Measurements from ENCODE around the gene HCRTR1.

HCRTR1 gene

GRCh38 chr1:31666263-31666963, 48.9 kb downstream of the HCRTR1 start:
- Histone ChIP-seq H3K27me3 (ENCODE audit: low read depth, low read length) (no peaks in the 10 kb centered on the region), H3K4me3 (ENCODE audit: low read depth in 1 of 2, low read length in 2 of 2) (no peak overlapping the region), H3K27ac (ENCODE audit: low read length) (peak overlapping the region; percentile 67), H3K36me3 (ENCODE audit: control insufficient read depth in 1 of 2, insufficient read depth in 2 of 2, low read length in 2 of 2) (peaks cover 0 to 16% of the 10 kb centered on the region in 2 donors), H3K9me3 (ENCODE audit: control insufficient read depth in 1 of 2, low read length in 2 of 2) (no peaks in the 10 kb centered on the region), H3K4me1 (ENCODE audit: control insufficient read depth in 1 of 2, insufficient read depth in 2 of 2, low read length in 2 of 2) (peaks cover 31 to 43% of the 10 kb centered on the region in 2 donors)

- Histone ChIP-seq H3K27me3 (ENCODE audit: low read depth, low read length) (no peaks in the 10 kb centered on the region), H3K36me3 (ENCODE audit: control insufficient read depth in 1 of 2, insufficient read depth in 2 of 2, low read length in 2 of 2) (peaks cover 0 to 14% of the 10 kb centered on the region in 2 donors), H3K27ac (ENCODE audit: low read length) (peak overlapping the region; percentile 67), H3K9me3 (ENCODE audit: control insufficient read depth in 1 of 2, low read length in 2 of 2) (no peaks in the 10 kb centered on the region), H3K4me1 (ENCODE audit: control insufficient read depth in 1 of 2, insufficient read depth in 2 of 2, low read length in 2 of 2) (peaks cover 31 to 51% of the 10 kb centered on the region in 2 donors), H3K4me3 (ENCODE audit: low read depth in 1 of 2, low read length in 2 of 2) (no peak overlapping the region)
Measured at GRCh38 chr1:31667065-31667785, 49.7 kb downstream of the HCRTR1 start.

DNA sequence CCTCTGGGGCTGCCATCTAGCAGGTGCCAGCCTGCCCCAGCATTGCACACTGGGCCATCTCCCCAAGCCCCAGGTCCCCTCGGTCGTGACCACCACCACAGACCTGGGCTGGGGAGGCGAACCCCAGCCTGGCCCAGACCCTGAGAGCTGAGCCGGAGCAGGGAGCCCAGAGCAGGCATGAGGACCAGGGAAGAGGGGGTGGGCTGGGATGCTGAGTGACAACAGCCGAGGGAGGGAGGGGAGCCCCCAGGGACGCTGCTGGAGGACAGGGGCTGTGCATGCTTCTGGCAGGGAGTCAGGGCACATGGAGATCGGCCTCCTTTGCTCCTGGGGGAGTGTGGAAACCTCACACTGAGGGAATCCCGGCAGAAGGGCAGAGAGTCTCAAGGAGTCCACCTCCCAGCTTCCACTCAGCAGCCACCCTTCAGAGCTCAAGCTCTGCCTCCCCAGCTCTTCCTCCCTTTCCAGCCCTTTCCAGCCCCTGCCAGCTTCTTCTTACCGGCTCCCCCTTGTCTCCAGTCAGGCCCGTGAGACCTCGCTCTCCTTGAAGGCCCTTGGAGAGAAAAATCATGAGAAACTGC, 50.9 kb downstream of the HCRTR1 start:
- Histone ChIP-seq H3K27me3 (ENCODE audit: low read depth, low read length) (no peaks in the 10 kb centered on the region), H3K4me3 (ENCODE audit: low read depth in 1 of 2, low read length in 2 of 2) (no peak overlapping the region), H3K36me3 (ENCODE audit: control insufficient read depth in 1 of 2, insufficient read depth in 2 of 2, low read length in 2 of 2) (peaks cover 0 to 7% of the 10 kb centered on the region in 2 donors), H3K4me1 (ENCODE audit: control insufficient read depth in 1 of 2, insufficient read depth in 2 of 2, low read length in 2 of 2) (peaks cover 35 to 61% of the 10 kb centered on the region in 2 donors), H3K27ac (ENCODE audit: low read length) (peak overlapping the region; percentile 85), H3K9me3 (ENCODE audit: control insufficient read depth in 1 of 2, low read length in 2 of 2) (no peaks in the 10 kb centered on the region)

DNA sequence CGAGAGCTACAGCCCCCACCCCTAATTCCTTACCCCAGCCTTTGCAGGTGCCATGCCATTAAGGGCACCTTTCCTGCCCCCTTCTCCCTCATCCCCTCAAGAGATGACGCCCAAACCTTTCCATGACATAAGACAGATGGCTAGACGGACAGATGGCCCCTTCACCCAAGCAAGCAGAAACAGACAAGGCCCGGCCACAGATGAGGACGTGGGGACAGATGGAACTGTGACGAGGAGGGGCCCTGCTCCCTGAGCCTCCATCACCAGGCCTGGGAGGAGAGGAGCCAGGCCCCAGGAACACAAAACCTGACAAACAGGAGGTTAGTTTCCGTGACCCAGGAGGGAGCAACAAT, 51.9 kb downstream of the HCRTR1 start:
- H3K36me3 ChIP-seq (ENCODE audit: control insufficient read depth in 1 of 2, insufficient read depth in 2 of 2, low read length in 2 of 2) = peaks cover 0 to 7% of the 10 kb centered on the region in 2 donors
- peaks cover 36 to 70% of the 10 kb centered on the region in 2 donors for H3K4me1 ChIP-seq (ENCODE audit: control insufficient read depth in 1 of 2, insufficient read depth in 2 of 2, low read length in 2 of 2)
- H3K9me3 ChIP-seq (ENCODE audit: control insufficient read depth in 1 of 2, low read length in 2 of 2) = no peaks in the 10 kb centered on the region
- H3K27ac ChIP-seq (ENCODE audit: low read length) = peak overlapping the region; percentile 85
- peak overlapping the region; percentile 46 to 54 for H3K4me3 ChIP-seq (ENCODE audit: low read depth in 1 of 2, low read length in 2 of 2)
- no peaks in the 10 kb centered on the region for H3K27me3 ChIP-seq (ENCODE audit: low read depth, low read length)

GRCh38 chr1:31669786-31670592, 52.5 kb downstream of the HCRTR1 start:
- Histone ChIP-seq H3K4me1 (ENCODE audit: control insufficient read depth in 1 of 2, insufficient read depth in 2 of 2, low read length in 2 of 2) (peaks cover 36 to 70% of the 10 kb centered on the region in 2 donors), H3K27me3 (ENCODE audit: low read depth, low read length) (no peaks in the 10 kb centered on the region), H3K36me3 (ENCODE audit: control insufficient read depth in 1 of 2, insufficient read depth in 2 of 2, low read length in 2 of 2) (peaks cover 0 to 7% of the 10 kb centered on the region in 2 donors), H3K9me3 (ENCODE audit: control insufficient read depth in 1 of 2, low read length in 2 of 2) (no peaks in the 10 kb centered on the region), H3K4me3 (ENCODE audit: low read depth in 1 of 2, low read length in 2 of 2) (peak overlapping the region; percentile 46 to 54), H3K27ac (ENCODE audit: low read length) (peak overlapping the region; percentile 85)

DNA sequence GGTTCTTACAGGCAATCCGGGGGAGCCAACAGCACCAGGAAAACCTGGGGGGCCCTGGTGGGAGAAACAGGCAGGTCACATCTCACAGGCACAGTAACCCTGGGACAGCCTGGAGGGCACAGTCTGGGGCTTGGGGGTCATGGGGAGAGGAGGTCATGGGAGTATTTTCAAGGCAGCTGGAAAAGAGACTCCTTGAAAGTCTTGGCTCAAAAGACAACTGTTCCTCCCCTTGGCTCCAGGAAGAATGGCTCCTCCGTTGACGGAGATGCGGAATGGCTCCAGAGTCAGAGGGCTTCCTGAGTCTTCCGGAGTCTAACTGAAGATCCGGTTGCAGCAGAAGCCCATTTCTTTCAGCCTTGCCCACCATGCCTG, 53.1 kb downstream of the HCRTR1 start:
- Histone ChIP-seq H3K4me1 (ENCODE audit: control insufficient read depth in 1 of 2, insufficient read depth in 2 of 2, low read length in 2 of 2) (peaks cover 36 to 75% of the 10 kb centered on the region in 2 donors), H3K27ac (ENCODE audit: low read length) (peak overlapping the region; percentile 85), H3K27me3 (ENCODE audit: low read depth, low read length) (no peaks in the 10 kb centered on the region), H3K4me3 (ENCODE audit: low read depth in 1 of 2, low read length in 2 of 2) (peak overlapping the region; percentile 46 to 54), H3K36me3 (ENCODE audit: control insufficient read depth in 1 of 2, insufficient read depth in 2 of 2, low read length in 2 of 2) (peaks cover 0 to 1% of the 10 kb centered on the region in 2 donors), H3K9me3 (ENCODE audit: control insufficient read depth in 1 of 2, low read length in 2 of 2) (no peaks in the 10 kb centered on the region)

GRCh38 chr1:31671147-31671546, 53.7 kb downstream of the HCRTR1 start:
- Histone ChIP-seq H3K27ac (ENCODE audit: low read length) (peak overlapping the region; percentile 85), H3K4me3 (ENCODE audit: low read depth in 1 of 2, low read length in 2 of 2) (peak overlapping the region in 1 of 2 donors; percentile 54), H3K36me3 (ENCODE audit: control insufficient read depth in 1 of 2, insufficient read depth in 2 of 2, low read length in 2 of 2) (no peaks in the 10 kb centered on the region), H3K9me3 (ENCODE audit: control insufficient read depth in 1 of 2, low read length in 2 of 2) (no peaks in the 10 kb centered on the region), H3K4me1 (ENCODE audit: control insufficient read depth in 1 of 2, insufficient read depth in 2 of 2, low read length in 2 of 2) (peaks cover 31 to 75% of the 10 kb centered on the region in 2 donors), H3K27me3 (ENCODE audit: low read depth, low read length) (no peaks in the 10 kb centered on the region)

- H3K27ac ChIP-seq (ENCODE audit: low read length) = no peak overlapping the region
- no peaks in the 10 kb centered on the region for H3K36me3 ChIP-seq (ENCODE audit: control insufficient read depth in 1 of 2, insufficient read depth in 2 of 2, low read length in 2 of 2)
- H3K4me3 ChIP-seq (ENCODE audit: low read depth in 1 of 2, low read length in 2 of 2) = no peak overlapping the region
- peaks cover 25 to 70% of the 10 kb centered on the region in 2 donors for H3K4me1 ChIP-seq (ENCODE audit: control insufficient read depth in 1 of 2, insufficient read depth in 2 of 2, low read length in 2 of 2)
- no peaks in the 10 kb centered on the region for H3K27me3 ChIP-seq (ENCODE audit: low read depth, low read length)
- H3K9me3 ChIP-seq (ENCODE audit: control insufficient read depth in 1 of 2, low read length in 2 of 2) = no peaks in the 10 kb centered on the region
Measured at GRCh38 chr1:31671561-31672201, 54.2 kb downstream of the HCRTR1 start.

DNA sequence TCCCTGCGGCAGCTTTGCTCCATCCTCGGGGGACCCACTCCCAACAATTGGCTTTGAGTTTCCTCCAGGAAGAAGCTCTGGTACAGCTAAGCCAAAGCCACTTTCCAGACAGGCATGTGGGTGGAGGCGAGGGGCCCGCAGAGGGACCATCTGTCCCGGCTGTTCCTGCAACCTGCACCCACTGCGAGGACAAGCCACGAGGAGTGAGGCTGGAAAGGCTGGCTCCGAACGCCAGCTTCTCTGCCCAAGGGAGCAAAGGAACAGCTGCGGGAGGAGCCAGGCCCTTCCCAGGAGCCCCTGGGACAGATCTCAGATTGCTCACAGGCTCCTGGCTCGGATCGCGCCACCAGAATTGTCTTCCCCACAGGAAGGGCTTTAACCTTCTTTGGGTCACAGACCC, 55.5 kb downstream of the HCRTR1 start:
- Histone ChIP-seq H3K4me3 (ENCODE audit: low read depth in 1 of 2, low read length in 2 of 2) (no peak overlapping the region), H3K9me3 (ENCODE audit: control insufficient read depth in 1 of 2, low read length in 2 of 2) (no peaks in the 10 kb centered on the region), H3K4me1 (ENCODE audit: control insufficient read depth in 1 of 2, insufficient read depth in 2 of 2, low read length in 2 of 2) (peaks cover 21 to 61% of the 10 kb centered on the region in 2 donors), H3K36me3 (ENCODE audit: control insufficient read depth in 1 of 2, insufficient read depth in 2 of 2, low read length in 2 of 2) (no peaks in the 10 kb centered on the region), H3K27me3 (ENCODE audit: low read depth, low read length) (no peaks in the 10 kb centered on the region), H3K27ac (ENCODE audit: low read length) (no peak overlapping the region)

DNA sequence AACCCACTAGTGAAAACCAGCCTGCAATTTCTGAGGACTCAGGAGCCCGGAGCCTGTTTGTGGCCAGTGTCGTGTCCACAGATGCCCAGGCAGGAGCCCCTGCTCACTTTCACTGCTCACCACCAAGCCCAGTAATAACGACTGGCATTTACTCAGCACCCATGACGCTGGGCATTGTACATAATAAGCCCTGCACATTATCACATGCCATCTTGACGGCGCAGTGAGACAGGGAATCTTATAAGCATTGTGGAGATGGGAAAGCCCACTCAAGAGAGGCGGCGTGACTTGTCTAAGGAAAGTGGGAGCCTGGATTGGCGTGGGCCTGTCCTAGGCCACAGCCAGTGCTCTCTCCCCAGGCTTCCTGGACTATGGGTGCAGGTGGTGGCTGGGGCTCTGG, 55.9 kb downstream of the HCRTR1 start:
- Histone ChIP-seq H3K9me3 (ENCODE audit: control insufficient read depth in 1 of 2, low read length in 2 of 2) (no peaks in the 10 kb centered on the region), H3K27me3 (ENCODE audit: low read depth, low read length) (no peaks in the 10 kb centered on the region), H3K36me3 (ENCODE audit: control insufficient read depth in 1 of 2, insufficient read depth in 2 of 2, low read length in 2 of 2) (no peaks in the 10 kb centered on the region), H3K4me3 (ENCODE audit: low read depth in 1 of 2, low read length in 2 of 2) (no peak overlapping the region), H3K4me1 (ENCODE audit: control insufficient read depth in 1 of 2, insufficient read depth in 2 of 2, low read length in 2 of 2) (peaks cover 21 to 61% of the 10 kb centered on the region in 2 donors), H3K27ac (ENCODE audit: low read length) (no peak overlapping the region)
